Measurements from ENCODE around the gene CISD2. TPM values are rescaled to one million over a fixed set of nuclear protein-coding genes. Genes with fewer than 3 reads are reported as not detected.

Gene CISD2
- total RNA-seq, 3 donors from 2014 or later, result 22.5 to 24.5 (median 23.1) TPM

- H3K4me1 ChIP-seq (ENCODE audit: low read depth), result peaks cover 13% of the 10 kb centered on the region
- DNase-seq (peak; percentile 96 to 100 (median 99)), ATAC-seq (peak; percentile 80)
- TF ChIP-seq CTCF (IDR thresholded peaks at IDR 0.05), result no peak
- no peaks in the 10 kb centered on the region for H3K9me3 ChIP-seq
- peak overlapping the region; percentile 96 for H3K4me3 ChIP-seq
- intact Hi-C loops (cut with DNase I, micrococcal nuclease), result loop anchor here in 1 of 2 donors (2.0 kb wide), 1 partner anchor 41 kb away; the partner anchor contains the start of gene CISD2
- H3K36me3 ChIP-seq (ENCODE audit: low read depth), result peaks cover 5% of the 10 kb centered on the region
Measured at GRCh38 chr4:102827674-102828496, 40.9 kb upstream of the CISD2 start.

- Histone ChIP-seq H3K9me3 (no peaks in the 10 kb centered on the region), H3K36me3 (ENCODE audit: low read depth) (peaks cover 5% of the 10 kb centered on the region), H3K4me1 (ENCODE audit: low read depth) (peaks cover 11% of the 10 kb centered on the region), H3K4me3 (peak overlapping the region; percentile 96)
- intact Hi-C loops (cut with DNase I, micrococcal nuclease), result loop anchor here in 1 of 2 donors (2.0 kb wide), 1 partner anchor 40 kb away; the partner anchor contains the start of gene CISD2
- no peak for TF ChIP-seq CTCF (IDR thresholded peaks at IDR 0.05)
- ATAC-seq, result no peak
- DNase-seq, result no peak
Measured at GRCh38 chr4:102828497-102828808, 40.3 kb upstream of the CISD2 start.

GRCh38 chr4:102829803-102830202 is 39.0 kb upstream of the CISD2 start:
- Histone ChIP-seq H3K4me1 (ENCODE audit: low read depth) (no peaks in the 10 kb centered on the region), H3K9me3 (no peaks in the 10 kb centered on the region), H3K4me3 (no peak overlapping the region), H3K36me3 (ENCODE audit: low read depth) (peaks cover 5% of the 10 kb centered on the region)
- DNase-seq (no peak), ATAC-seq (no peak)
- TF ChIP-seq CTCF (IDR thresholded peaks at IDR 0.05), result no peak
- intact Hi-C loops (cut with DNase I, micrococcal nuclease), result loop anchor here in 1 of 2 donors (2.0 kb wide), 1 partner anchor 39 kb away; the partner anchor contains the start of gene CISD2

- no peak for TF ChIP-seq CTCF (IDR thresholded peaks at IDR 0.05)
- DNase-seq, result no peak
- no peaks in the 10 kb centered on the region for H3K9me3 ChIP-seq
- no peaks in the 10 kb centered on the region for H3K4me1 ChIP-seq (ENCODE audit: low read depth)
- H3K4me3 ChIP-seq, result no peak overlapping the region
- ATAC-seq, result no peak
- peaks cover 5% of the 10 kb centered on the region for H3K36me3 ChIP-seq (ENCODE audit: low read depth)
- intact Hi-C loops (cut with DNase I, micrococcal nuclease), result no loop called here
Measured at GRCh38 chr4:102832105-102832504, 36.7 kb upstream of the CISD2 start.

- Histone ChIP-seq H3K36me3 (ENCODE audit: low read depth) (peaks cover 5% of the 10 kb centered on the region), H3K4me1 (ENCODE audit: low read depth) (no peaks in the 10 kb centered on the region), H3K9me3 (no peaks in the 10 kb centered on the region), H3K4me3 (no peak overlapping the region)
- TF ChIP-seq CTCF (IDR thresholded peaks at IDR 0.05), result no peak
- ATAC-seq, result no peak
- intact Hi-C loops (cut with DNase I, micrococcal nuclease), result no loop called here
- no peak for DNase-seq
Measured at GRCh38 chr4:102832667-102833066, 36.1 kb upstream of the CISD2 start.

Measured in mucosa of descending colon (tissue), 3 donors.